ENCODE results near the gene ATP5MC3.

Gene ATP5MC3

DNA sequence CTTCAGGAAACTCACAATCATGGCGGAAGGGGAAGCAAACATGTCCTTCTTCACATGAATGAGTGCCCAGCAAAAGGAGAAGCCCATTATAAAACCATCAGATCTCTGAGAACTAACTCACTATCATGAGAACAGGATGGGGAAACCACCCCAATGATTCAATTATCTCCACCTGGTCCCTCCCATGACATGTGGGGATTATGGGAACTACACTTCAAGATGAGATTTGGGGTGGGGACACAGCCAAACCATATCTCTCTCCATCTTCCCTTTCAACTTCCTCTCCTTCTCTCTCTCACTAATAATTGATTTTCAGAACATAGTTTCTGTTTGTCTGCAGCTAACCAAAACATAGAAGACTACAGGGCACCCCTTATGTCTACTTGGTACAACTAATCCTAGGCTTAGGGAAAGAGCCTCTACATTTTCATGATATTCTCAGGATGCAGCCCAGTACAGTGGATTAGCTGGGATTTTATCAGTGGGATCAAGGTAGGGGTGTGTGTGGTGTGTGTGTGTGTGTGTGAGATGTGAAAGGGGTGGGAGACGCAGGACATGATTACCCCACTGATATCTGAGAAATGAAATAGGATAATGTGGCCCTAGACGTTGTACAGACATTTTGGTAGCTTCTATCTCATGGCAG, 10.7 kb downstream of the ATP5MC3 start:
- TF ChIP-seq, protein P1, sequence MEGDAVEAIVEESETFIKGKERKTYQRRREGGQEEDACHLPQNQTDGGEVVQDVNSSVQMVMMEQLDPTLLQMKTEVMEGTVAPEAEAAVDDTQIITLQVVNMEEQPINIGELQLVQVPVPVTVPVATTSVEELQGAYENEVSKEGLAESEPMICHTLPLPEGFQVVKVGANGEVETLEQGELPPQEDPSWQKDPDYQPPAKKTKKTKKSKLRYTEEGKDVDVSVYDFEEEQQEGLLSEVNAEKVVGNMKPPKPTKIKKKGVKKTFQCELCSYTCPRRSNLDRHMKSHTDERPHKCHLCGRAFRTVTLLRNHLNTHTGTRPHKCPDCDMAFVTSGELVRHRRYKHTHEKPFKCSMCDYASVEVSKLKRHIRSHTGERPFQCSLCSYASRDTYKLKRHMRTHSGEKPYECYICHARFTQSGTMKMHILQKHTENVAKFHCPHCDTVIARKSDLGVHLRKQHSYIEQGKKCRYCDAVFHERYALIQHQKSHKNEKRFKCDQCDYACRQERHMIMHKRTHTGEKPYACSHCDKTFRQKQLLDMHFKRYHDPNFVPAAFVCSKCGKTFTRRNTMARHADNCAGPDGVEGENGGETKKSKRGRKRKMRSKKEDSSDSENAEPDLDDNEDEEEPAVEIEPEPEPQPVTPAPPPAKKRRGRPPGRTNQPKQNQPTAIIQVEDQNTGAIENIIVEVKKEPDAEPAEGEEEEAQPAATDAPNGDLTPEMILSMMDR (IDR thresholded peaks at IDR 0.05; ENCODE audit: control extremely low read depth, extremely low read depth, low read depth, missing control alignments), result no peak
- CTCF ChIA-PET, result interaction anchor here (1.3 to 2.3 kb wide), 3 partner anchors 9 to 33 kb away, joined by 3 to 8 read pairs (median 5); partner anchors contain the start of gene ATP5MC3
- DNase-seq (ENCODE audit: extremely low spot score), result no peak
- POLR2A ChIA-PET, result no interaction called here

DNA sequence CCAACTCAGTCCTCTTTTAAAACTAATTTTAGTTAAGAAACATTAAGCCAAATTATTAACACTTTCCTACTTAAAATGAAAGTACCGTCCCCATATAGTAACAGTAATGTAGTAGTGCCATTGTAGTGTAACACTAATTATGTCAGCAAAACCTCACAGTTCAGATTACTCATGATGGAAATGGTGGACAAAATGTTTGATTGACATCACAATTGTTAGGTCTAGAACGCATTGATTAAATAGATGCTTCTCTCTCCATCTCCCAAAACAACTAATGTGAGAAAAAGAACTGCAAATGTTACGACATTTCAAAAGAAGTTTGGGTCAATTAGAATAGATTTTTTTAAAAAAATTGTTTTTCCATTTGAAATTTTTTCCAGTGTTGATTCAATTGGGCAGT, 12.3 kb downstream of the ATP5MC3 start:
- POLR2A ChIA-PET, result no interaction called here
- no peak for DNase-seq (ENCODE audit: extremely low spot score)
- TF ChIP-seq, protein P1 (IDR thresholded peaks at IDR 0.05; ENCODE audit: control extremely low read depth, extremely low read depth, low read depth, missing control alignments), result no peak
- CTCF ChIA-PET, result interaction anchor here (1.3 kb wide), 2 partner anchors 8 to 33 kb away, joined by 5 to 6 read pairs; no protein-coding TSS in a partner anchor

DNA sequence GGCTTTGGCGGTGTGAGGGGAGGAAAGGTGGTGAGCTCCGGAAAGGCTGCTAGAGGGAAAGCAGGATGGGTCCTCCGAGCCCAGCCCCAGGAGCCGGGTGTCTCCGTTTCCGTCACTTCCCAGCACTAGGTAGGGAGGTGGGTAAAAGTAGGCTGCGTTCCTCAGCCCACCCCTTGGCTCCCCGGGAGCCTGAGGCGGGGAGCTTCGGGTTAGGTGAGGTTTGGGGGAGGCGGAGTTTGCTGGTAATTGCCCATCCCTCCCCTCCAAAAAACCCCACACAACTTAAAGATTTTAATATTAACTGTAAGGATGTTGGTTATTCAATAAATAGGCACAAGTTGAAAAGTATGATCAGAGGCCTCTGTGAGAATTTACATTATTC, 13.0 kb downstream of the ATP5MC3 start:
- DNase-seq (ENCODE audit: extremely low spot score), result no peak
- TF ChIP-seq, protein P1 (IDR thresholded peaks at IDR 0.05; ENCODE audit: control extremely low read depth, extremely low read depth, low read depth, missing control alignments), result no peak
- ChIA-PET CTCF (interaction anchor here (0.9 to 1.3 kb wide), 4 partner anchors 9 to 56 kb away, joined by 3 to 6 read pairs (median 6); no protein-coding TSS in a partner anchor), POLR2A (interaction anchor here (0.6 to 0.9 kb wide), 6 partner anchors 10 to 833 kb away, joined by 3 to 4 read pairs (median 4); partner anchors contain the start of gene LNPK)

DNA sequence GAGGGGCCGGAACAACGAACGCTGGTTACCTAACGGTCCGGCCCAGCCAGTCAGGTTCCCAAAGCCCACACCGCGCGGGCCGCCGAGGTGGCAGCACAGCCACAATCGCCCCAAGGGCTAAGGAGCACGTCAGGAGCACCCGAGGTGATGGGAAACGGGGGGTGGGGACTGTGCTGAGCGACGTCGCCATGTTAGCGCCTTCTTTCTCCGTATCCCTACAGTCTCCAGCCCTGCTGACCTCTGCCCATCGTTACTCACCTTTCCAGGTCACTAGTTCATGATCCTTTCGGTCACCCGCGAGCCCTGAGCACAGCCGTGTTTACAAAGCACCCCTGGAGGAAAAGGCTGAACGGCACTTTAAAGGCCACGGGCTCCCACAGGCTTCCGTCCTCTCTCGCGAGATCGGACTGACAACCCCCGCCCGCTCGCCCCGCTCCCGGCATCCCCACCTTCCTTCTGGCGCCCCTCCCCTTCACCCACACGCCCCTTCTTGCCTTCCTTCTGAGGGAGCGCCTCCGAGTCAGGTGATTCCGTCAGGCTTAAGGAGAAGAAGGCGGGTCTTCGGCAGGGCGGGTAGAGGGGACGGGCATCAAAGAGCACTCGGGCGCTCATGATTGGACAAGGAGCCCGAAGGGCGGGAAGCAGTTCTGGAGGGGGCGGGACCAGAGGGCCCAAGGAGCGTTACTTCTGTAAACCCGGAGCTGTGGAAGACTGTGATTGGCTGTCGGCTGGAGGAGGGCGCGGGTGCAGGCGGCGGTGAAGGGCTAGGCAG, 13.5 kb downstream of the ATP5MC3 start, which contains the start of gene ATF2:
Gene ATF2, minus strand, starts transcription at position 412 of the 772 bp plus-strand sequence. CDS start 31,760 bp downstream, outside the sequence.
- ChIA-PET POLR2A (interaction anchor here (0.6 to 0.9 kb wide), 6 partner anchors 10 to 834 kb away, joined by 3 to 4 read pairs (median 4); partner anchors contain the start of gene LNPK), CTCF (interaction anchor here (0.9 to 2.2 kb wide), 5 partner anchors 9 to 56 kb away, joined by 3 to 16 read pairs (median 6); no protein-coding TSS in a partner anchor)
- peak; percentile 96 for DNase-seq (ENCODE audit: extremely low spot score)
- TF ChIP-seq, protein P1 (IDR thresholded peaks at IDR 0.05; ENCODE audit: control extremely low read depth, extremely low read depth, low read depth, missing control alignments), result peak; percentile 1

DNA sequence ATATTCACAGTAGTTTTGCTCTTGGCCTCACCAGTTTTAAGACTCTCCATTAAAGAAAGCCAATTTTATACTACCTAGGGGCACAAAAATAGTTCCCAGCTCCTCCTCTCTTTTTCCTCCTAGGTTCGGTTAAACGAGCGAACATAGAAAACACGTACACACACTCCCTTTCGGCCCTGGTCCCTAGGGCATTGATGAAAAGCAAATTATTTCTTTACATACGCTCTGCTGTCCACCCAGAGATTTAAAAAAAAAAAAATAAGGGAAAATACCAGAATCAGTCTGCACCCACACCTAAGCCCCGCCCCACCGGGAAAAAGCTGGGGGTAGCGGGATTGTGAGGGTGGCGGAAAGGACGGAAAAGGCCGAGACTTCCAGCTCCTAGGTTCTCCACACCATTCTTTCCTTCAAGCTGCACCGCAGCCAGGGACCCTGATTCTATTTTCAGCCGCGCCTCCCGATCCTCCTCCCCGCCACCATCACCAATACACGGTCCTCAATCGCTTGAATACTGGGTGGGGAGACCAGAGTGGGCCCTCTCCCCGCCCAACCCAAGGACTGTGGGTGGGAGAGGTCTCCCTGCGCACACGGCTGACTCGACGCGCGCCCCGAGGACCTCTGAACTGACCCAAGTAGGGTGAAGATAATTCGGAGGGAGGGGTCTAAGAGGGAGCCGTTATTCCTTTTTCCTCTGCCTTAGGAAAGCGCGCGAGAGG, 14.3 kb downstream of the ATP5MC3 start:
- POLR2A ChIA-PET, result interaction anchor here (0.8 kb wide), 1 partner anchor 35 kb away, joined by 5 read pairs; no protein-coding TSS in a partner anchor
- TF ChIP-seq, protein P1 (IDR thresholded peaks at IDR 0.05; ENCODE audit: control extremely low read depth, extremely low read depth, low read depth, missing control alignments), result no peak
- CTCF ChIA-PET, result interaction anchor here (1.7 to 2.2 kb wide), 2 partner anchors 9 to 11 kb away, joined by 4 to 16 read pairs; no protein-coding TSS in a partner anchor
- DNase-seq (ENCODE audit: extremely low spot score), result peak; percentile 38

All from GM10248 (cell line).